Measurements from ENCODE around the gene TK1. TPM values are rescaled to one million over a fixed set of nuclear protein-coding genes. Genes with fewer than 3 reads are reported as not detected.
A peak's percentile ranks its signal among the peaks of the same experiment; 100 is the strongest.
"Not testable (repeated sequence)": the region's sequence is repeated elsewhere in the genome, so short reads cannot be mapped to it uniquely, and the experiment has no call there.

The TK1 gene
- total RNA-seq, 1 donor from 2014 or later = 5.2 TPM

DNA sequence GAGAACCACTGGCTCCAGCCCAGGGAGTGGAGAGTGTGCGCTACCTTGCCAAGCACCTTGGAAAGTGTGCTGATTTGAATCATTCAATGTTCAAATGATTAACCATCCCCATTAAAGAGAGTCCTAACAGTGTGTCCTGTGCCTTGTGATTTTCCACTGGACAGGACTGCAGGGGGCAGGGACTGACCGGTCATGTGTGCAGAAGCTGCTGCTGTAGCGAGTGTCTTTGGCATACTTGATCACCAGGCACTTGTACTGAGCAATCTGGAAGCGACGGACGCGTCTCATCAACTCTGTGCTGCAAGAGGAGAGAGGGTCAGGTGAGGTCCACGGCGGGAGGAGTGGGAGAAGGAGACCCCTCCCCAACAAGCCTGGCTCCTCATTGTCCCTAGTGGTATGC lies 2.0 kb downstream of the TK1 start:
- intact Hi-C loops (cut with DNase I) = loop anchor here (10.0 kb wide), 1 partner anchor 160 kb away; no protein-coding TSS in a partner anchor
- ATAC-seq (no peak), DNase-seq (ENCODE audit: missing footprints) (no peak)

- ATAC-seq (no peak), DNase-seq (ENCODE audit: missing footprints) (no peak)
- intact Hi-C loops (cut with DNase I) = loop anchor here (10.0 kb wide), 1 partner anchor 160 kb away; no protein-coding TSS in a partner anchor
Observed at GRCh38 chr17:78184351-78184750, 2.5 kb downstream of the TK1 start.

GRCh38 chr17:78183916-78184315 lies 2.9 kb downstream of the TK1 start:
- ATAC-seq (no peak), DNase-seq (ENCODE audit: missing footprints) (no peak)
- intact Hi-C loops (cut with DNase I) = loop anchor here (10.0 kb wide), 1 partner anchor 159 kb away; no protein-coding TSS in a partner anchor

- DNase-seq (ENCODE audit: missing footprints) = no peak
- ATAC-seq = no peak
- intact Hi-C loops (cut with DNase I) = loop anchor here (10.0 kb wide), 1 partner anchor 158 kb away; no protein-coding TSS in a partner anchor
Observed at GRCh38 chr17:78182504-78182903, 4.3 kb downstream of the TK1 start.

DNA sequence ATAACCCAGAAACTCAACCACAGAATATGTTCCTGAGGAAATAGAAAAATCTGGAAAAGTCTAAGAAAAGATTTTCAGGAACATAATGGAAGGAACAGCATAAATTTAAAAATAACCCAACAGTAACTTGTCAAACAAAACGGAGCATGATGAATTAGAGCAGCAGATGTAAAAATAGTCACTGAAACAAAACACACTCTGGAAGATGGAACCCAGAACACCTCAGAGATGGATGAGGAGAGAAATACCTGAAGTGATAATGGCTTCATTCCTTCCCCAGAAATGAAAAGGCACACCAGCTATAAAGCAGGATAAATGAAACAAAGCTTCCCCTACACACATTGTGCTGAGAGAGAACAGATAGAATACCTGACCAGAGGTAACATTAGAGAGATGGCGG lies 6.3 kb downstream of the TK1 start:
- DNase-seq (ENCODE audit: missing footprints) = no peak
- intact Hi-C loops (cut with DNase I) = loop anchor here (10.0 kb wide), 1 partner anchor 156 kb away; no protein-coding TSS in a partner anchor
- no peak for ATAC-seq

DNA sequence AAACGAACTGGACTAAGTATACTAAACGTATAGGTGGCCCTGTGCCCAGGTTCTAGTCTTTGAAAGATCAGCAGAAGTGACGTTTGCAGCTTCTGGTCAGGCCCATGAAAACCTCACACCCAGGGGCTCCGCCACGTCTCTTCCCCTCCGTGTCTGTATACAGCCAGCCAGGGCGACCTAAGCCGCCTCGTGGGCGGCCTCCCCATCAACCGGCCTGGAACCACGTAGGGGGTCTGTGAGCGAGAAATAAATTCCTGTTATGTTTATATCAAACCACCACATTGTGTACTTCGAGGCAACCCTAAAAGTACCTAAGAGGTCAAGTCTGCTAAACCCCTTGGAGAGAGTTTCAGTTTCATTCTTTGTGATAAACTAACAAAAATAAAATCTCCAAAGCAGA lies 6.8 kb downstream of the TK1 start:
- ATAC-seq (no peak), DNase-seq (ENCODE audit: missing footprints) (no peak)
- intact Hi-C loops (cut with DNase I) = loop anchor here (10.0 kb wide), 1 partner anchor 155 kb away; no protein-coding TSS in a partner anchor

DNA sequence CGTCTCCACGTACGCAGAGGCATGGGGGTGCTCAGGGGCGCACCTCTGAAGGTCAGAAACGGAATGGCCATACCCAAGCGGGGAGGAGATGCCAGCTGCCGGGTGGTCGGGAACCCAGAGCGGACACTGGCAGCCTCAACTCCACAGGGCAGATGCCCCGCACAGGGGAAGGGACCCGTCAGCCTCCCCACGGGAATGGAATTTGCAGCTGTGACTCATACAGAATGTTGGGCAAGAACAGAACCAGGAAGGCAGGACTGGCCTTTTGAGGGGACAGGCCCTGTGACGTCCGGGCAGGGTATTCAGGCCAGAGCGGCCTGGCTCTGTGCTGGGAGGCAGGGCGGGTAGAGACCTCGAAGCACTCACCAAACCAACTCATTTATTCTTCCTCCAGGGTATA lies 7.5 kb downstream of the TK1 start:
- intact Hi-C loops (cut with DNase I) = no loop called here
- no peak for DNase-seq (ENCODE audit: missing footprints)

GRCh38 chr17:78176548-78177025 lies 10.3 kb downstream of the TK1 start:
- intact Hi-C loops (cut with DNase I) = loop anchor here (1.0 kb wide), 1 partner anchor 64 kb away; no protein-coding TSS in a partner anchor
- DNase-seq (ENCODE audit: missing footprints) (peak; percentile 91), ATAC-seq (peak; percentile 18)

More for the DNA sequence above, 7.5 kb downstream of the TK1 start:
- ATAC-seq = no peak

- intact Hi-C loops (cut with DNase I) = no loop called here
- no peak for DNase-seq (ENCODE audit: missing footprints)
- no peak for ATAC-seq
Observed at GRCh38 chr17:78175643-78175981, 11.2 kb downstream of the TK1 start.

GRCh38 chr17:78174870-78175642 lies 11.8 kb downstream of the TK1 start:
- intact Hi-C loops (cut with DNase I) = loop anchor here (5.0 kb wide), 1 partner anchor 48 kb away; the partner anchor contains the start of gene TMC6
- DNase-seq (ENCODE audit: missing footprints) = no peak
- no peak for ATAC-seq

DNA sequence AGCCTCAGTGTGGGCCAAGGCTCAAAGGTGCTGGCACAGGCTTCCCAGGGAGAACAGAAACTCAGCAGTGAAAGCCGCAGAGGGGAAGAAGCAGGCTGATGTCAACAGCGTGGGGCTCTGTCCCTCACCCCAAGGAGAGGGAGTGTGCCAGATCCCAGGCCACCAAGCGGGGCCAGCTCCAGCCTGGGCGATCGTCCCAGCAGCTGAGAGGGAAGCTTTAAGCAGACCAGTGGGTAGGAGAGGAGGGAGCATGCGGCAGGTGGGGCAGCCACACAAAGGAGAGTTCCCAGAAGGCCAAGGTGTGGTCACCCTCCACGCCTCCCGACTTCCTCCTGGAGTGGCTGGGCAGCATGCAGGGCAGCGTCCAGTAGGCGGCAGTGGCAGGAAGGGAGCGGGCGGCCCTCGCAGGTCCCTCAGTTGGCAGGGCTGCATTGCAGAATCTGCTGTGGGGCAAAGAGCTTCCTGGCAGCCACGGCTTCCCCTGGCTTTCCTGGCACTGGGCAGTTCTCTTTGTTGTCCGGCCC lies 12.4 kb downstream of the TK1 start:
- DNase-seq (ENCODE audit: missing footprints) (peak; percentile 93), ATAC-seq (peak; percentile 75)
- intact Hi-C loops (cut with DNase I) = loop anchor here (5.0 kb wide), 1 partner anchor 47 kb away; the partner anchor contains the start of gene TMC6

DNA sequence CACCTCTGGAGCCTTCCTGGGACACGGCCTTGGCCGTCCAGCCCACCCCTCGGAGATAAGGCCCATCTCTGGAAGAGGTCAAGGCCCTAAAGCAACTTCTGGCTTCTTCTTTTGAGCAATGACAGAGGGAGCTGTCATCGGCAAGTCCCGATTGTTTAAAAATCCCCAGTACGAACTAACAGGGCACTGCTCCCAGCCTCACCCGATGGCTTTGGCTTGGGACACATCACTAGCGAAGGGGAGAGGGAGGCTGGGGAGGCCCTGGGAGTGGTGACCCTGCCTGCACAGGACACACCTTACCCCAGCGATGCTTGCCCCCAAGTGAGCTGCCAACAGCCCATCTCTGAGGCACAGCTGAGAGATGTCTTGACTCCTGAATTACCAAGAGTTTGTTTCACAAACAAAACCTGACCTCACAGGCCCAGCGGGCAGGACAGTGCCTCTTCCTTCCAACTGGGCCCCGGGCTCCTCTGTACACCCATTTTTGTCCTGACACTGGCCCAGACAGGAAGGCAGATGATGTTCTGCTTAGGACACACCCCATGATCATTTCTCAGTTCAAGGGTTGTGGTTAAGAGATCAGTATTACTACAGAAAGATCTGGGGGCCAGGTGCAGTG lies 13.6 kb downstream of the TK1 start:
- ATAC-seq (peak; percentile 6), DNase-seq (ENCODE audit: missing footprints) (no peak)
- intact Hi-C loops (cut with DNase I) = loop anchor here (5.0 kb wide), 1 partner anchor 46 kb away; the partner anchor contains the start of gene TMC6

DNA sequence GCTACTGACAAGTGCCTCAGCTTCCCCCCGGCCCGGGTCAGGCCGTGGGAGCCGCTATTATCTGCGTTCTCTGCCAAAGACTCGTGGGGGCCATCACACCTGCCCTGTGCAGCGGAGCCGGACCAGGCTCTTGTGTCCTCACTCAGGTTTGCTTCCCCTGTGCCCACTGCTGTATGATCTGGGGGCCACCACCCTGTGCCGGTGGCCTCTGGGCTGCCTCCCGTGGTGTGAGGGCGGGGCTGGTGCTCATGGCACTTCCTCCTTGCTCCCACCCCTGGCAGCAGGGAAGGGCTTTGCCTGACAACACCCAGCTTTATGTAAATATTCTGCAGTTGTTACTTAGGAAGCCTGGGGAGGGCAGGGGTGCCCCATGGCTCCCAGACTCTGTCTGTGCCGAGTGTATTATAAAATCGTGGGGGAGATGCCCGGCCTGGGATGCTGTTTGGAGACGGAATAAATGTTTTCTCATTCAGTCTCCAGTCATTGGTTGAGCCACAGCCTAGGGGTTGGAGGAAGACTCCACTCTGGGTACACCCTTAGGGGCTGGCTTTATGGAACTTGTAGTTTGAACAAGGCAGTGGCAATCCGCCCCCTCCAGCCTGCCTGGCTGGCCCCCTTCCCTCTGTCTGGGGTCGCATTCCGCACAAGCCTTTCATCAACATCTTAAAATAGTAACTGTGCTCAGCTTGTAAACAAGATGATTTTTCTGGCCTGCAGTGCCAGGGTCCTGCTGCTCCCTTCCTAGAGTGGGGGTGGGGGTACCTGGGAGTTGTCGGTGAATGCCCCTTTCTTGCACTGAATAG lies 14.4 kb downstream of the TK1 start:
- intact Hi-C loops (cut with DNase I) = loop anchor here (5.0 kb wide), 1 partner anchor 45 kb away; the partner anchor contains the start of gene TMC6
- ATAC-seq = peak; percentile 31
- peak; percentile 85 for DNase-seq (ENCODE audit: missing footprints)

DNA sequence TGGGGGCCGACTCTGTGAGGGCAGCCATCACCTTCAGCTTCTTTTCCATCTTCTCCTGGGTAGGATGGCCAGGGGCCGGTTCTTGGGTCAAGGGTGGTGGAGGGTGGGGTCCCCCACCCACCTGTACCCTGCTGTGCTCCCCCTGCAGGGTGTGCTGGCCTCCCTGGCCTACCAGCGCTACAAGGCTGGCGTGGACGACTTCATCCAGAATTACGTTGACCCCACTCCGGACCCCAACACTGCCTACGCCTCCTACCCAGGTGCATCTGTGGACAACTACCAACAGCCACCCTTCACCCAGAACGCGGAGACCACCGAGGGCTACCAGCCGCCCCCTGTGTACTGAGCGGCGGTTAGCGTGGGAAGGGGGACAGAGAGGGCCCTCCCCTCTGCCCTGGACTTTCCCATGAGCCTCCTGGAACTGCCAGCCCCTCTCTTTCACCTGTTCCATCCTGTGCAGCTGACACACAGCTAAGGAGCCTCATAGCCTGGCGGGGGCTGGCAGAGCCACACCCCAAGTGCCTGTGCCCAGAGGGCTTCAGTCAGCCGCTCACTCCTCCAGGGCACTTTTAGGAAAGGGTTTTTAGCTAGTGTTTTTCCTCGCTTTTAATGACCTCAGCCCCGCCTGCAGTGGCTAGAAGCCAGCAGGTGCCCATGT lies 15.1 kb downstream of the TK1 start:
- DNase-seq (ENCODE audit: missing footprints); ATAC-seq: not testable (repeated sequence)
- intact Hi-C loops (cut with DNase I) = loop anchor here (5.0 kb wide), 1 partner anchor 44 kb away; the partner anchor contains the start of gene TMC6

GRCh38 chr17:78170692-78171590 lies 15.9 kb downstream of the TK1 start:
- DNase-seq (ENCODE audit: missing footprints) (no peak), ATAC-seq (no peak)
- intact Hi-C loops (cut with DNase I) = loop anchor here (5.0 kb wide), 1 partner anchor 44 kb away; the partner anchor contains the start of gene TMC6

DNA sequence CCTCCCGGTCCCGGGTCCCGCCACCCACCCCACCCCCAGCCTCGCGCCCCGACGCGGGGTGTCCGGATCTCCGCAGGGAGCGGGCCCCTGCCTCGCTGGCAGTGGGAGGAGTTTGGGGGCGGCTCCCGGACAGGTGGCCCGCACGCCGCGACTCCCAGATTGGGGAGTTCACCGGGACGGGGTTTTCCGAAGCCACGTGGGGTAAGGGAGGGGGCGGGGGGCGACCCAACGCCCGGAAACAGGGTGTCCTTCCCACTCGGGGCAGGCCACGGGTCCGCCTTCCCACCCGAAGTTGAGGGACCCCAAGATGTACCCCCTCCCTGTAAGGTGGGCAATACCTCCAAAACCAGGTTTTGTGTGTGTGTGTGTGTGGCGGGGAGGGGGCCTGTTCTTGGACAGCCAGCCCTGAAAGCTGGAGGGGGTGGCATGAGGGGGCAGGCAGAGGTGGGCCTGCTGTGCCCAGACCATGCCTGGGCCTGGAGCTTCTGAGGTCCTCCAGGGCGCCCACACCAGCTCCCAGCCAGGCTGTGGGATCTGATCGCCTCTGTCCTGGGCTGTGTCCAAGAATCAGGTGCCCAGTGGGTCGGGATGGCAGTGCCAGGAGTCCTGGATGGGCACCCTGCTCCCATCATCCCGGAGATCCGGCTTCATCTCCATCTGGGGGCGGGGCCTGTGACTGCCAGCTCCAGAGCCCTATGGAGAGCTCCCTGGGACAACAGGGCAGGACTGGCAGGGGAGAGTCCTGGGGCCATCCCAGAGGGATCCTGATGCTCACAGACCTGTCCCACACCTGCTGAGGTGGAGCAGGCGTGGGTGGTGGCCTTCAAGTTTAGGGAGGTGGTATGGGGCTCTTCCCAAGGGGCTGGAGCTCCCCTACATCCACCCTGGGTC lies 17.7 kb downstream of the TK1 start:
- DNase-seq (ENCODE audit: missing footprints) (no peak), ATAC-seq (peak; percentile 27)
- intact Hi-C loops (cut with DNase I) = loop anchor here (2.0 kb wide), 1 partner anchor 24 kb away; no protein-coding TSS in a partner anchor
